Measurements from ENCODE around the gene MYZAP.

- TF ChIP-seq POLR2A (IDR thresholded peaks at IDR 0.05) (no peak), CTCF (IDR thresholded peaks at IDR 0.05 in 8 of 11, conservative IDR thresholded peaks at IDR 0.05 in 3 of 11) (no peak), POLR2AphosphoS5 (IDR thresholded peaks at IDR 0.05) (no peak)
Observed at GRCh38 chr15:57696146-57696545, 104.4 kb downstream of the MYZAP start.

All from spleen (tissue), 7 donors.